ENCODE results near the gene KAT5.
A peak's percentile ranks its signal among the peaks of the same experiment; 100 is the strongest.
"Not testable (repeated sequence)": the region's sequence is repeated elsewhere in the genome, so short reads cannot be mapped to it uniquely, and the experiment has no call there.

KAT5 gene

DNA sequence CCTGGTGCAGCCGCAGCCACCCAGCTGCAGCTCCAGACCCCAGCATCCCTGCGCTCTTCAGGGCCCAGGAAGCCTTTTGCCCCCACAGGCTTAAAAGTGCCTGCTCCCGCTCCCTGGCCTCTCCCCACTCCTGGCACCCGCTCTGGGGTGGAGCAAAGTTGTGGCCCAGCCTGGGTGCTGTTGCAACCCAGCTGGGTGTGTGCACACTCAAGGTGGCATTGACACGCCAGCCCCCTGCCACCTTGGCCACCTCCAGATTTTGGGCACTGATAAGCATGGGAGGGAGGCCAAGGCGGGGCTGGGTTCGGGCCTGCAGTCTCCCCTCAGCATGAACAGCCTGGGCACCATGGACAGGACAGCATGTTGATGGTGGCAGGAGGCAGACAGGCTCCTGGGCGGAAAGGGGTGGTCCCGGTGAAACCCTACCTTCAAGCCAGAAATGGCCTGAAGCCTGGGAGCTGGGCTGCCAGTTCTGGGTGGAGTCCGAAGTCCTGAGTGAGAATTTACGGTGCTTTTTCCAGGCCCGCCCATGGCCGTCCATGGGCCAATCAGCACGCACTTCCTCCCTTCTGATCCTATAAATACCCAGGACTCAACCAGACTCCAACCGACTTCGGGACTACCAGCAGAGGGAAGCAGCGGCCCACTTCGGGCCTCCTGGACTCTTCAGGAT, 32.1 kb downstream of the KAT5 start:
- DNase-seq (ENCODE audit: low read depth in 2 of 2), result peak in 1 of 2 experiments; percentile 3

DNA sequence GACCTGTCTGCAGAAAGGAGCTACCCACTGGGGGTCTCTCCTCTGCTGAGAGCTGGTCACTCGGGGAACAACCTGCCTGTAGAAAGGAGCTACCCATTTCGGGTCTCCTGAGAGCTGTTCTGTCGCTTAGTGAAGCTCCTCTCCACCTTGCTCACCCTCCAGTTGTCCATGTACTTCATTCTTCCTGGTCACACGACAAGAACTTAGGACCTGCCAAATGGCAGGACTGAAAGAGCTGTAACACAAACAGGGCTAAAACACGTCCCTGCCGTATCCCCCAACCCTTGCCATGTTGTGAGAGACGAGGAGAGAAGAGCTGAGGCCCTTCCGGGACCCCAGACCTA, 32.6 kb downstream of the KAT5 start:
- no peak for DNase-seq (ENCODE audit: low read depth in 2 of 2)

DNA sequence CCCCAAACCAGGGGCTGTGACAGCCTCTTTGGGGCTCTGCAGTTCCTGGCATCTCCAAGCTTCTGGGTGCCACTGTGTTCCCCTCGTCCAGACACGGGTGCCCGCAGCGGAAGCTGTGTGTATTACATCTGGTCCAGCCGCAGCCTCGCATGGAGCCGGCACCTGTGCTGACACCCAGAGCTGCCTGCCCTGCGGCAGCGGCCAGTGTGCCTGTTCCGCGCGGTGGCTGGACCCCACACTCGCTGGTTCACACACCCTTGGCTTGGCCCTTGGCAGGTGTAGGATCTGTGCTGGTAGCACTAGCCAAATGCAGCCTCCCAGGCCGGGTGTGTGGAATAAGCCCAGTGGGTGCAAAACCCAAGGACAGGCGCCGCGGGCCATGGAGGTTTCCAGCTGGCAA, 33.0 kb downstream of the KAT5 start:
- DNase-seq (ENCODE audit: low read depth in 2 of 2), result no peak

DNA sequence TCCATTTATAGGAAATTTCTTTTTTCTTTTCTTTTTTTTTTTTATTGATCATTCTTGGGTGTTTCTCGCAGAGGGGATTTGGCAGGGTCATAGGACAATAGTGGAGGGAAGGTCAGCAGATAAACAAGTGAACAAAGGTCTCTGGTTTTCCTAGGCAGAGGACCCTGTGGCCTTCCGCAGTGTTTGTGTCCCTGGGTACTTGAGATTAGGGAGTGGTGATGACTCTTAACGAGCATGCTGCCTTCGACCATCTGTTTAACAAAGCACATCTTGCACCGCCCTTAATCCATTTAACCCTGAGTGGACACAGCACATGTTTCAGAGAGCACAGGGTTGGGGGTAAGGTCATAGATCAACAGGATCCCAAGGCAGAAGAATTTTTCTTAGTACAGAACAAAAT, 50.1 kb downstream of the KAT5 start:
- DNase-seq (ENCODE audit: low read depth in 2 of 2), result not testable (repeated sequence)

DNA sequence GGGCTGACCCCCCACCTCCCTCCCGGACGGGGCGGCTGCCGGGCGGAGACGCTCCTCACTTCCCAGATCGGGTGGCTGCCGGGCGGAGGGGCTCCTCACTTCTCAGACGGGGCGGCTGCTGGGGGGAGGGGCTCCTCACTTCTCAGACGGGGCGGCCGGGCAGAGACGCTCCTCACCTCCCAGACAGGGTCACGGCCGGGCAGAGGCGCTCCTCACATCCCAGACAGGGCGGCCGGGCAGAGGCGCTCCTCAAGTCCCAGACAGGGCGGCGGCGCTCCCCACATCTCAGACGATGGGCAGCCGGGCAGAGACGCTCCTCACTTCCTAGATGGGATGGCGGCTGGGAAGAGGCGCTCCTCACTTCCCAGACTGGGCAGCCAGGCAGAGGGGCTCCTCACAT, 50.8 kb downstream of the KAT5 start:
- DNase-seq (ENCODE audit: low read depth in 2 of 2), result not testable (repeated sequence)

DNA sequence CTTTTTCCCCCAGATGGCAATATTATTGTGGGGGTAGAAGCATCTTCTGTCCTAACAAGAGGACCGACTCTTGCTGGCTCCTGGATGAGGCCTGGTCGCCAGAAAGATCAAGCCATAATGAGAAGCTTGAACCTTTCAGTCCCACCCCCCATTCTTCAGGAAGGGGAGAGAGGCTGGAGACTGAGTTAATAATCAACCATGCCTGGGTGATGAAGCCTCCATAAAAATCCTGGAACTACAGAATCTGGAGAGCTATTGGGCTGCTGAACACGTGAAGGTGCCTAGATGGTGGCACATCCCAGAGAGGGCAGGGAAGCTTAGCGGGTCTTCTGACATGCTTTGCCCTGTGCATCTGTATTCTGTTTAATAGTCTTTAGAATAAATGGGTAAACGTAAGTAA, 52.4 kb downstream of the KAT5 start:
- DNase-seq (ENCODE audit: low read depth in 2 of 2), result no peak

DNA sequence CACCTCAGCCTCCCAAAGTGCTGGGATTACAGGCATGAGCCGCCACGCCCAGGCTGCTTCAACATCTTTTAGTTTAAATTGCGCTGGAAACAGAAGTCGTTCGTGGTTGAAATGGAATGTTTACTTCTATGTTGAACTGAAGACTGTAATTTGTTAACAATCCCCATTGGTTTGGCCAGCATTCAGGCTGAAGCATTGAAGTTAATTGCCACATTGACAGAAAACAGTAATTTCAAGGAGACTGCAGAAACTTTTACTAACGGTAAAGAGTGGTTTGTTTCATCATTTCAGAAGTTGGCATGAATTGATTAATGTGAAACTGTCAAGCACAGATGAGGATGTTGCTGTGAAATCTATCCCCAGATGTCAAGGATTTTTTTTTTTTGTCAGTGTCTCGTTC, 54.5 kb downstream of the KAT5 start:
- no peak for DNase-seq (ENCODE audit: low read depth in 2 of 2)

DNA sequence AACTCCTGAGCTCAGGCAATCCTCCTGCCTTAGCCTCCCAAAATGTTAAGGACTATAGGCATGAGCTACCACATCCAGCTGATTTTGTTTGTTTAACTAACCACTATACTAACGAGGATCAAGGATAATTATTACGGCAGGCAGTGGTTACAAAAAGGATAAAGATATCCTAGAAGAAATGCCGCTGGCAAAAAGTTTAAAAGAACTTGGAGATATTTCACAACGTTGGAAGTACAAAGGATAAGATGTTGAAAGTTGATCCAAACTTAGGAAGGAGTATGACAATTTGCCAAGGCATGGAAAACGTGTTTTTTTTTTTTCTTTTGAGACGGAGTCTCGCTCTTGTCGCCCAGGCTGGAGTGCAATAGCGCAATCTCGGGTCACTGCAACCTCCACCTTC, 55.4 kb downstream of the KAT5 start:
- DNase-seq (ENCODE audit: low read depth in 2 of 2), result no peak

DNA sequence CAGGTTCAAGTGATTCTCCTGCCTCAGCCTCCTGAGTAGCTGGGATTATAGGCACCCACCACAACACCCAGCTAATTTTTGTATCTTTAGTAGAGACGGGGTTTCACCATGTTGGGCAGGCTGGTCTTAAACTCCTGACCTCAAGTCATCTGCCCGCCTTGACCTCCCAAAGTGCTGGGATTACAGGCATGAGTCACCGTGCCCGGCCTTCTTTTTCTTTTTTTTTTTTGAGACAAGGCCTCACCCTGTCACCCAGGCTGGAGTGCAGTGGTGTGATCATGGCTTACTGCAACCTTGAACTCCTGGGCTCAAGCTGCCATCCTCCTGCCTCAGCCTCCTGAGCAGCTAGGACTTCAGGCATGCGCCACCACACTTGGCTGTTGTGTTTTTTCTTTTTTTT, 55.8 kb downstream of the KAT5 start:
- not testable (repeated sequence) for DNase-seq (ENCODE audit: low read depth in 2 of 2)

Data from stimulated activated CD4-positive, alpha-beta T cell treated with anti-CD3 and anti-CD28 coated beads, Interleukin-12 subunit alpha, Interleukin-12 subunit beta, amount 100 ng/mL, for 24 hours (primary cell).